Kidney epithelial cell (primary cell): ENCODE measurements around the gene TMEM40. TPM values are rescaled to one million over a fixed set of nuclear protein-coding genes. Genes with fewer than 3 reads are reported as not detected.
"Not testable (repeated sequence)": the region's sequence is repeated elsewhere in the genome, so short reads cannot be mapped to it uniquely, and the experiment has no call there.

ENCODE experiments used
- DNase-seq: peaks from one replicate; pipeline ENCODE4 v3.0.0-alpha.2; 2010; ENCODE audit warnings: low read depth
- H3K27me3 ChIP-seq: 2 replicates; pipeline ENCODE4 v1.6.0; 2011; ENCODE audit warnings: low read length; ENCODE audit not compliant: control insufficient read depth, insufficient read depth
- H3K36me3 ChIP-seq: 2 replicates; pipeline ENCODE4 v1.5.1; 2011; ENCODE audit warnings: low read length; ENCODE audit not compliant: control insufficient read depth, insufficient read depth
- H3K4me3 ChIP-seq: 2 replicates; pipeline ENCODE4 v1.5.1; 2011; ENCODE audit warnings: low read depth, mild to moderate bottlenecking, control low read depth, low read length
- CTCF ChIP-seq: IDR thresholded peaks from 2 replicates; pipeline ENCODE4 v1.5.1; 2011; ENCODE audit warnings: mild to moderate bottlenecking, moderate library complexity, low read length, control low read depth, inconsistent platforms; ENCODE audit not compliant: insufficient read depth, poor library complexity, severe bottlenecking
- total RNA-seq: library from RNA; depleted of rRNA; stranded (reverse); fragments of >200 nt; gene quantifications from 2 replicates; pipeline ENCODE4 v1.2.3, GENCODE V29; 2015

The TMEM40 gene
- total RNA-seq, 1 donor from 2014 or later = 5.3 TPM

GRCh38 chr3:12706504-12707253 lies 52.4 kb downstream of the TMEM40 start:
- no peaks in the 10 kb centered on the region for H3K36me3 ChIP-seq
- no peak overlapping the region for H3K4me3 ChIP-seq
- no peak for DNase-seq
- TF ChIP-seq CTCF = peak; percentile 92
- no peaks in the 10 kb centered on the region for H3K27me3 ChIP-seq

GRCh38 chr3:12705981-12706380 lies 53.1 kb downstream of the TMEM40 start:
- Histone ChIP-seq H3K4me3 (no peak overlapping the region), H3K27me3 (no peaks in the 10 kb centered on the region), H3K36me3 (no peaks in the 10 kb centered on the region)
- no peak for DNase-seq
- TF ChIP-seq CTCF = no peak

GRCh38 chr3:12705374-12705926 lies 53.6 kb downstream of the TMEM40 start:
- H3K36me3 ChIP-seq = no peaks in the 10 kb centered on the region
- no peaks in the 10 kb centered on the region for H3K27me3 ChIP-seq
- DNase-seq = no peak
- H3K4me3 ChIP-seq = no peak overlapping the region
- no peak for TF ChIP-seq CTCF

- no peak for TF ChIP-seq CTCF
- Histone ChIP-seq H3K36me3 (no peaks in the 10 kb centered on the region), H3K27me3 (no peaks in the 10 kb centered on the region), H3K4me3 (no peak overlapping the region)
- no peak for DNase-seq
Measured at GRCh38 chr3:12702501-12702900, 56.6 kb downstream of the TMEM40 start.

GRCh38 chr3:12701601-12702000 lies 57.5 kb downstream of the TMEM40 start:
- H3K4me3 ChIP-seq, H3K27me3 ChIP-seq, H3K36me3 ChIP-seq, DNase-seq: not testable (repeated sequence)

GRCh38 chr3:12700800-12701199 lies 58.3 kb downstream of the TMEM40 start:
- DNase-seq = no peak
- H3K4me3 ChIP-seq = no peak overlapping the region
- no peaks in the 10 kb centered on the region for H3K27me3 ChIP-seq
- no peaks in the 10 kb centered on the region for H3K36me3 ChIP-seq
- TF ChIP-seq CTCF = no peak
